ENCODE results near the gene CLCN7. TPM values are rescaled to one million over a fixed set of nuclear protein-coding genes. Genes with fewer than 3 reads are reported as not detected.

Gene CLCN7
- polyA plus RNA-seq, 1 of the 3 experiments (the other 2 are of a cell fraction), result 44.3 TPM

DNA sequence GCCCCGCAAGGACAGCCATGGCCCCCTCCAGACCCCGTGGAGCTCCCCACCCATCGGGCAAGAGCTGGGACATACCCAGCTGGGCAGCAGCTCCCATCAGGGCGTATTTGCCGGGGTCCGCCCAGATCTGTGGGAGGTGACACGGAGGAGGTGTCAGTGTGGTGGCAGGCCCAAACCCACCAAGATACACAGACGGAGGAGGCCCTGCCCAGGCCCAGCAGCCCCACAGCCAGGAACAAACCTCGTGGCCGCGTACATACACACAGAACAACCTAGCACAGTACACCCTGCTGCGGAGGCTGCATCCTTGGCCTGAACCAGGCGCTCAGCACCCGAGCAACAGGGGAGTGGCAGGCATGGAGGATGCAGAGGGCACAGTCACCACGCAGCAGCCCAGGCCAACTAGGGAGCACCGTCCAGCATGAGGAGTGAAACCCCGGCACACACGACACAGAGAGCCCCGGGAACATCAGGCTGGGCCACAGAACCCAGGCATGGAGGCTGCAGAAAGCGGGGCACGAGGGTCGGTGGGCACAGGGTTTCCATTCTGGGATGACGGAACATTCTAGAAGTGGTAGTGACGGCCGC is 25.5 kb downstream of the CLCN7 start (continued):
- no peak for TF ChIP-seq GATA2 (CRISPR knock-in tag; IDR thresholded peaks at IDR 0.05)

DNA sequence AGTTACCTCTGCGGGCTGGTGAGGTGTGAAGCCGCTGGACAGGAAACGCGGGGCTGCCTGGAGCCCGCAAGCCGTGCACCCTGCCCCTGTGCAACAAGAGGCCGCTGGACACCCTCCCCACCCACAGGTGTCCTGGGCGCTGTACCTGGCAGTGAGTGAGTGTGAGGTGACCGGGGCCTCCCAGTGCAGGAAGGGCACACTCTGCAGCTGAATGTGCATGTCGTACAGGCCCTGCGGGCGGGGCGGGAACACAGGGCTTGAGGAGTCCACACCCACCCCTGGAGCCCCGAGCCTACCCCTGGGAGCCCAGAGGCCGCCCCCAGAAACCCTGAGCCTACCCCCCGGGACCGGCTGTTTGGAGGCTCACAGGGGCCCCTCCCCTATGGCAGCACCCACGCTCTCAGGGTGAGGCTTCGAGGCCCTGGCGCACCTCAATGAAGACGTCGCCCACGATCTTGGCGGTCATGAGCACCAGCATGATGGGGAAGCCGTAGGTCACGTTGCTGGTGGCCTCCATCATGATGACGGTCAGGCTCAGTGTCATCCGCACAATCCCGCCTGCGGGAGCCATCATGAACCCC is 26.2 kb downstream of the CLCN7 start:
- Histone ChIP-seq H3K27me3 (ENCODE audit: insufficient read depth) (no peaks in the 10 kb centered on the region), H3K36me3 (replicated peaks in 1 of 2; ENCODE audit: control insufficient read depth in 1 of 2, insufficient read depth in 2 of 2, low read length in 1 of 2) (peaks cover 0 to 21% of the 10 kb centered on the region in 2 experiments), H3K9me3 (no peaks in the 10 kb centered on the region), H3K9ac (no peak overlapping the region), H3K4me1 (ENCODE audit: control insufficient read depth in 1 of 2, insufficient read depth in 2 of 2, low read depth in 1 of 2, low read length in 1 of 2) (no peaks in the 10 kb centered on the region), H2AFZ (ENCODE audit: low read depth) (no peak overlapping the region), H3K79me2 (ENCODE audit: insufficient read depth) (no peaks in the 10 kb centered on the region), H3F3A (replicated peaks; ENCODE audit: insufficient read depth) (no peaks in the 10 kb centered on the region), H3K9me2 (no peaks in the 10 kb centered on the region), H4K20me1 (ENCODE audit: insufficient read depth) (no peaks in the 10 kb centered on the region), H3K4me3 (ENCODE audit: low read depth in 2 of 2, low read length in 1 of 2) (no peak overlapping the region), H3K27ac (ENCODE audit: low read depth in 2 of 2, low read length in 1 of 2) (no peak overlapping the region), H3K4me2 (no peak overlapping the region)
- TF ChIP-seq, protein P1, sequence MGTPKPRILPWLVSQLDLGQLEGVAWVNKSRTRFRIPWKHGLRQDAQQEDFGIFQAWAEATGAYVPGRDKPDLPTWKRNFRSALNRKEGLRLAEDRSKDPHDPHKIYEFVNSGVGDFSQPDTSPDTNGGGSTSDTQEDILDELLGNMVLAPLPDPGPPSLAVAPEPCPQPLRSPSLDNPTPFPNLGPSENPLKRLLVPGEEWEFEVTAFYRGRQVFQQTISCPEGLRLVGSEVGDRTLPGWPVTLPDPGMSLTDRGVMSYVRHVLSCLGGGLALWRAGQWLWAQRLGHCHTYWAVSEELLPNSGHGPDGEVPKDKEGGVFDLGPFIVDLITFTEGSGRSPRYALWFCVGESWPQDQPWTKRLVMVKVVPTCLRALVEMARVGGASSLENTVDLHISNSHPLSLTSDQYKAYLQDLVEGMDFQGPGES (IDR thresholded peaks at IDR 0.05; ENCODE audit: low read depth, low read length), result no peak
- no peak for TF ChIP-seq FOXM1 (IDR thresholded peaks at IDR 0.05; ENCODE audit: low read depth)
- no peak for TF ChIP-seq TCF12 (IDR thresholded peaks at IDR 0.05)
- no peak for TF ChIP-seq EP300 (IDR thresholded peaks at IDR 0.05; ENCODE audit: borderline replicate concordance in 1 of 2, low read depth in 1 of 2, low read length in 1 of 2)
- no peak for TF ChIP-seq TAF1 (IDR thresholded peaks at IDR 0.05; ENCODE audit: borderline replicate concordance, low read depth, low read length)
- no peak for TF ChIP-seq GABPA (IDR thresholded peaks at IDR 0.05; ENCODE audit: low read depth)
- CTCF ChIA-PET, result no interaction called here
- DNase-seq, result no peak
- WGBS (ENCODE audit: low lambda C conversion rate), result 100% methylated on average over 10 of the region's 30 CpGs
- POLR2A ChIA-PET, result no interaction called here

DNA sequence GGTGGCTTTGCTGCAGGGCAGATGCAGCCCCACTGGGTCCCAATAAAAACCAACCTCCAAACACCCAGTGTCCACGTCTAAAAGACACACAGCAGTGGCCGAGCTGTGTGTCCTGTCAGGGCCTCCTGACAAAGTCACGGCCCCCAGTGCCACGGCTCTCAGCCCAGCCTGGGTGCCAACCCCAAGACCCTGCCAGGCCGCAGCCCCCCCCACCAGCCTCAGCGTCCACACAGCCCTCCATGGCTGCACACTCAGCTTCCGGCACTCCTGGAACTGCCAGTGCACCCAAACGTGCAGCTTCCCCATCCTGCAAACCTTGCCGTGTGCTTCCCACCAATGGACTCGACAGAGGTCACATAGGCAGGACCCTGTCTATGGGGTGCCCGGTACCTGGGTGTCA is 26.9 kb downstream of the CLCN7 start:
- POLR2A ChIA-PET, result no interaction called here
- 95% methylated on average over 8 of the region's 11 CpGs for WGBS (ENCODE audit: low lambda C conversion rate)

More for the DNA sequence above, 26.9 kb downstream of the CLCN7 start:
- Histone ChIP-seq H3K4me2 (no peak overlapping the region), H3K79me2 (ENCODE audit: insufficient read depth) (no peaks in the 10 kb centered on the region), H3F3A (replicated peaks; ENCODE audit: insufficient read depth) (no peaks in the 10 kb centered on the region), H2AFZ (ENCODE audit: low read depth) (no peak overlapping the region), H3K27me3 (ENCODE audit: insufficient read depth) (no peaks in the 10 kb centered on the region), H3K4me3 (ENCODE audit: low read depth in 2 of 2, low read length in 1 of 2) (no peak overlapping the region), H4K20me1 (ENCODE audit: insufficient read depth) (no peaks in the 10 kb centered on the region), H3K36me3 (replicated peaks in 1 of 2; ENCODE audit: control insufficient read depth in 1 of 2, insufficient read depth in 2 of 2, low read length in 1 of 2) (peaks cover 0 to 17% of the 10 kb centered on the region in 2 experiments), H3K27ac (ENCODE audit: low read depth in 2 of 2, low read length in 1 of 2) (no peak overlapping the region), H3K9ac (no peak overlapping the region), H3K4me1 (ENCODE audit: control insufficient read depth in 1 of 2, insufficient read depth in 2 of 2, low read depth in 1 of 2, low read length in 1 of 2) (no peaks in the 10 kb centered on the region), H3K9me3 (no peaks in the 10 kb centered on the region), H3K9me2 (no peaks in the 10 kb centered on the region)
- CTCF ChIA-PET, result no interaction called here
- TF ChIP-seq, protein P2, sequence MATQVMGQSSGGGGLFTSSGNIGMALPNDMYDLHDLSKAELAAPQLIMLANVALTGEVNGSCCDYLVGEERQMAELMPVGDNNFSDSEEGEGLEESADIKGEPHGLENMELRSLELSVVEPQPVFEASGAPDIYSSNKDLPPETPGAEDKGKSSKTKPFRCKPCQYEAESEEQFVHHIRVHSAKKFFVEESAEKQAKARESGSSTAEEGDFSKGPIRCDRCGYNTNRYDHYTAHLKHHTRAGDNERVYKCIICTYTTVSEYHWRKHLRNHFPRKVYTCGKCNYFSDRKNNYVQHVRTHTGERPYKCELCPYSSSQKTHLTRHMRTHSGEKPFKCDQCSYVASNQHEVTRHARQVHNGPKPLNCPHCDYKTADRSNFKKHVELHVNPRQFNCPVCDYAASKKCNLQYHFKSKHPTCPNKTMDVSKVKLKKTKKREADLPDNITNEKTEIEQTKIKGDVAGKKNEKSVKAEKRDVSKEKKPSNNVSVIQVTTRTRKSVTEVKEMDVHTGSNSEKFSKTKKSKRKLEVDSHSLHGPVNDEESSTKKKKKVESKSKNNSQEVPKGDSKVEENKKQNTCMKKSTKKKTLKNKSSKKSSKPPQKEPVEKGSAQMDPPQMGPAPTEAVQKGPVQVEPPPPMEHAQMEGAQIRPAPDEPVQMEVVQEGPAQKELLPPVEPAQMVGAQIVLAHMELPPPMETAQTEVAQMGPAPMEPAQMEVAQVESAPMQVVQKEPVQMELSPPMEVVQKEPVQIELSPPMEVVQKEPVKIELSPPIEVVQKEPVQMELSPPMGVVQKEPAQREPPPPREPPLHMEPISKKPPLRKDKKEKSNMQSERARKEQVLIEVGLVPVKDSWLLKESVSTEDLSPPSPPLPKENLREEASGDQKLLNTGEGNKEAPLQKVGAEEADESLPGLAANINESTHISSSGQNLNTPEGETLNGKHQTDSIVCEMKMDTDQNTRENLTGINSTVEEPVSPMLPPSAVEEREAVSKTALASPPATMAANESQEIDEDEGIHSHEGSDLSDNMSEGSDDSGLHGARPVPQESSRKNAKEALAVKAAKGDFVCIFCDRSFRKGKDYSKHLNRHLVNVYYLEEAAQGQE (IDR thresholded peaks at IDR 0.05; ENCODE audit: low read depth, low read length), result no peak
- TF ChIP-seq ELF1 (IDR thresholded peaks at IDR 0.05) (no peak), JUND (IDR thresholded peaks at IDR 0.05) (no peak)
- TF ChIP-seq, protein P3, sequence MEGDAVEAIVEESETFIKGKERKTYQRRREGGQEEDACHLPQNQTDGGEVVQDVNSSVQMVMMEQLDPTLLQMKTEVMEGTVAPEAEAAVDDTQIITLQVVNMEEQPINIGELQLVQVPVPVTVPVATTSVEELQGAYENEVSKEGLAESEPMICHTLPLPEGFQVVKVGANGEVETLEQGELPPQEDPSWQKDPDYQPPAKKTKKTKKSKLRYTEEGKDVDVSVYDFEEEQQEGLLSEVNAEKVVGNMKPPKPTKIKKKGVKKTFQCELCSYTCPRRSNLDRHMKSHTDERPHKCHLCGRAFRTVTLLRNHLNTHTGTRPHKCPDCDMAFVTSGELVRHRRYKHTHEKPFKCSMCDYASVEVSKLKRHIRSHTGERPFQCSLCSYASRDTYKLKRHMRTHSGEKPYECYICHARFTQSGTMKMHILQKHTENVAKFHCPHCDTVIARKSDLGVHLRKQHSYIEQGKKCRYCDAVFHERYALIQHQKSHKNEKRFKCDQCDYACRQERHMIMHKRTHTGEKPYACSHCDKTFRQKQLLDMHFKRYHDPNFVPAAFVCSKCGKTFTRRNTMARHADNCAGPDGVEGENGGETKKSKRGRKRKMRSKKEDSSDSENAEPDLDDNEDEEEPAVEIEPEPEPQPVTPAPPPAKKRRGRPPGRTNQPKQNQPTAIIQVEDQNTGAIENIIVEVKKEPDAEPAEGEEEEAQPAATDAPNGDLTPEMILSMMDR (IDR thresholded peaks at IDR 0.05), result no peak
- DNase-seq, result no peak

Data from SK-N-SH (cell line).